OCI-LY1 (cell line): ENCODE results near the gene NOG.

Source experiments
- EZH2 ChIP-seq: fragments of 200-600 bp; sonication (generic), shearing (Covaris generic); IDR thresholded peaks from 2 replicates; pipeline ENCODE4 v1.8.0; 2017; ENCODE audit warnings: borderline replicate concordance, mixed run types, mild to moderate bottlenecking, antibody characterized with exemption, low read length, moderate library complexity, mixed read lengths
- TF ChIP-seq, protein P1 (sequence below): fragments of 200-600 bp; sonication (generic), shearing (Covaris generic); IDR thresholded peaks from 2 replicates; pipeline ENCODE4 v1.5.1; 2017; ENCODE audit warnings: mild to moderate bottlenecking, antibody characterized with exemption, low read length, moderate library complexity, mixed read lengths

DNA sequence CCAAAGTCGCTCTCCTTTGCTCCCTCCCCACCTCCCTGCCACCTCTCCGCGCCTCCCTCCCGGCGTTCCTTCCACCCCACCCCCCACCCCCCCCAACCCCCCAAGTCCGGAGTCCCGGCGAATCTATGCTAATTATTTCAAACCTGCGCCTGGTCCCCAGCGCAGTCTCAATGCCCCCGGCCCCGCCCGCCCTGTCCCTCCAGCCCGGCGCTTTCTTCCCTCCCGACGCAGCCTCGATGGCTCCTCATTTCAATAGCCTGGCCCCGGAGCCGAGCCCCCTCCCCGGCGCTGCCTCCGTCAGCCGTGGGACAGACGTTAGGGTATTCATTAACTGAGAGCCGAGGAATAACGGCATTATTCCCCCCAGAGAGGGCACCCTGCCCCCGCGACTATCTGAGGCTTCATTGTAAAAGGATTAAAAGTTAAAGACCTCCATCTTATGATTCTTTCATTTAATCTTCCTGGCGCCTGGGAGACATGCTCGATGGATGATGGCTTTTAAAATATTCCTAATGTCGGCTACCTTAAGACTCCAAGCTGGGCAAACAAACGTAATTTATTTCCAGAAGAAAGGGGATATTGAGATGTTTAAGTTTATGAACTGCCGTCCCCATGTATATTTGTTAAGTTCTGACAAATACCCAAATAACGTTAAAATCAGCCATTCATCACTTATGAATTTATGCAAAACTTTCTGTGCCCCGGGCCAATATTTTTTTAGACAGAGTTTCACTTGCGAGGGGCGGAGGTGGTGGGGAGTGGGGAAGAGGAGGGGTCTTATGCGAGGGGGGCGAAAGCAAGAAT, 3.4 kb downstream of the NOG start:
- TF ChIP-seq, protein P1, sequence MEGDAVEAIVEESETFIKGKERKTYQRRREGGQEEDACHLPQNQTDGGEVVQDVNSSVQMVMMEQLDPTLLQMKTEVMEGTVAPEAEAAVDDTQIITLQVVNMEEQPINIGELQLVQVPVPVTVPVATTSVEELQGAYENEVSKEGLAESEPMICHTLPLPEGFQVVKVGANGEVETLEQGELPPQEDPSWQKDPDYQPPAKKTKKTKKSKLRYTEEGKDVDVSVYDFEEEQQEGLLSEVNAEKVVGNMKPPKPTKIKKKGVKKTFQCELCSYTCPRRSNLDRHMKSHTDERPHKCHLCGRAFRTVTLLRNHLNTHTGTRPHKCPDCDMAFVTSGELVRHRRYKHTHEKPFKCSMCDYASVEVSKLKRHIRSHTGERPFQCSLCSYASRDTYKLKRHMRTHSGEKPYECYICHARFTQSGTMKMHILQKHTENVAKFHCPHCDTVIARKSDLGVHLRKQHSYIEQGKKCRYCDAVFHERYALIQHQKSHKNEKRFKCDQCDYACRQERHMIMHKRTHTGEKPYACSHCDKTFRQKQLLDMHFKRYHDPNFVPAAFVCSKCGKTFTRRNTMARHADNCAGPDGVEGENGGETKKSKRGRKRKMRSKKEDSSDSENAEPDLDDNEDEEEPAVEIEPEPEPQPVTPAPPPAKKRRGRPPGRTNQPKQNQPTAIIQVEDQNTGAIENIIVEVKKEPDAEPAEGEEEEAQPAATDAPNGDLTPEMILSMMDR = no peak
- no peak for TF ChIP-seq EZH2
